Immature natural killer cell (primary cell): ENCODE measurements around the gene EVC2. TPM values are rescaled to one million over a fixed set of nuclear protein-coding genes. Genes with fewer than 3 reads are reported as not detected.
"Not testable (repeated sequence)": the region's sequence is repeated elsewhere in the genome, so short reads cannot be mapped to it uniquely, and the experiment has no call there.

ENCODE experiments used
- DNase-seq, 3 donors: peaks; one replicate each; pipeline ENCODE4 v3.0.0; 2022; ENCODE audit warnings: mixed read lengths in 1 of 3
- H3K27ac Mint-ChIP-seq, 6 donors: one replicate each; pipeline ENCODE4 v1.8.0; 2020; ENCODE audit warnings: mixed read lengths in 6 of 6, mild to moderate bottlenecking in 5 of 6, inconsistent platforms in 4 of 6, moderate library complexity in 3 of 6
- H3K27me3 Mint-ChIP-seq, 3 donors: one replicate each; pipeline ENCODE4 v1.8.0; 2020 to 2021; ENCODE audit warnings: low read depth in 3 of 3, mild to moderate bottlenecking in 3 of 3, mixed read lengths in 3 of 3, moderate library complexity in 3 of 3, inconsistent platforms in 1 of 3
- H3K36me3 Mint-ChIP-seq, 3 donors: one replicate each; pipeline ENCODE4 v1.8.0; 2020; ENCODE audit warnings: mixed read lengths in 3 of 3, inconsistent platforms in 2 of 3, mild to moderate bottlenecking in 2 of 3
- H3K4me1 Mint-ChIP-seq, 2 donors: one replicate each; pipeline ENCODE4 v1.8.0; 2020; ENCODE audit warnings: inconsistent platforms in 2 of 2, mild to moderate bottlenecking in 2 of 2, mixed read lengths in 2 of 2, moderate library complexity in 1 of 2
- H3K4me3 Mint-ChIP-seq, 5 donors: one replicate each; pipeline ENCODE4 v1.8.0; 2020; ENCODE audit warnings: mild to moderate bottlenecking in 5 of 5, mixed read lengths in 5 of 5, inconsistent platforms in 3 of 5, moderate library complexity in 3 of 5
- H3K9me3 Mint-ChIP-seq, 6 donors: one replicate each; pipeline ENCODE4 v1.8.0; 2020; ENCODE audit warnings: mild to moderate bottlenecking in 6 of 6, mixed read lengths in 6 of 6, inconsistent platforms in 4 of 6, moderate library complexity in 3 of 6
- polyA plus RNA-seq, 3 donors: library from polyadenylated mRNA; unstranded; fragments of 300-500 nt; fragmentation: Illumina TruSeq; gene quantifications; one replicate each; pipeline ENCODE4 v1.2.3, GENCODE V29; 2021

The EVC2 gene
- polyA plus RNA-seq, 3 donors from 2014 or later, result not detected

- H3K27me3 Mint-ChIP-seq, result peaks cover 0 to 5% (median 0%) of the 10 kb centered on the region in 3 donors
- H3K9me3 Mint-ChIP-seq, result peaks cover 0 to 2% (median 0%) of the 10 kb centered on the region in 6 donors
- H3K27ac Mint-ChIP-seq, result no peak overlapping the region
- DNase-seq, result no peak
- H3K4me1 Mint-ChIP-seq, result no peaks in the 10 kb centered on the region
- H3K36me3 Mint-ChIP-seq, result no peaks in the 10 kb centered on the region
- no peak overlapping the region for H3K4me3 Mint-ChIP-seq
Measured at GRCh38 chr4:5631352-5632065, 76.8 kb downstream of the EVC2 start.

- Mint-ChIP-seq H3K36me3 (no peaks in the 10 kb centered on the region), H3K27me3 (peaks cover 0 to 5% (median under 1%) of the 10 kb centered on the region in 3 donors), H3K9me3 (peaks cover 0 to 2% (median 0%) of the 10 kb centered on the region in 6 donors), H3K4me3 (no peak overlapping the region), H3K4me1 (no peaks in the 10 kb centered on the region), H3K27ac (no peak overlapping the region)
- DNase-seq, result no peak
Measured at GRCh38 chr4:5630762-5631161, 77.6 kb downstream of the EVC2 start.

- no peaks in the 10 kb centered on the region for H3K4me1 Mint-ChIP-seq
- no peak overlapping the region for H3K4me3 Mint-ChIP-seq
- H3K36me3 Mint-ChIP-seq, result no peaks in the 10 kb centered on the region
- no peak overlapping the region for H3K27ac Mint-ChIP-seq
- peaks cover 0 to 2% (median 0%) of the 10 kb centered on the region in 6 donors for H3K9me3 Mint-ChIP-seq
- DNase-seq, result no peak
- H3K27me3 Mint-ChIP-seq, result peaks cover 0 to 5% (median 5%) of the 10 kb centered on the region in 3 donors
Measured at GRCh38 chr4:5629542-5629941, 78.8 kb downstream of the EVC2 start.

GRCh38 chr4:5626913-5627312 is 81.4 kb downstream of the EVC2 start:
- Mint-ChIP-seq H3K4me1 (no peaks in the 10 kb centered on the region), H3K36me3 (no peaks in the 10 kb centered on the region), H3K9me3 (peaks cover 0 to 2% (median 0%) of the 10 kb centered on the region in 6 donors), H3K27me3 (peaks cover 0 to 5% (median 2%) of the 10 kb centered on the region in 3 donors), H3K4me3 (no peak overlapping the region), H3K27ac (no peak overlapping the region)
- DNase-seq, result no peak

GRCh38 chr4:5622596-5622995 is 85.8 kb downstream of the EVC2 start:
- Mint-ChIP-seq H3K9me3 (peaks cover 0 to 2% (median 0%) of the 10 kb centered on the region in 6 donors), H3K36me3 (no peaks in the 10 kb centered on the region), H3K27ac (no peak overlapping the region), H3K4me1 (no peaks in the 10 kb centered on the region), H3K27me3 (peaks cover under 1 to 5% (median 2%) of the 10 kb centered on the region in 3 donors), H3K4me3 (no peak overlapping the region)
- no peak for DNase-seq

- DNase-seq, result no peak
- no peak overlapping the region for H3K27ac Mint-ChIP-seq
- no peaks in the 10 kb centered on the region for H3K4me1 Mint-ChIP-seq
- no peak overlapping the region for H3K4me3 Mint-ChIP-seq
- H3K27me3 Mint-ChIP-seq, result peaks cover 2 to 4% (median 4%) of the 10 kb centered on the region in 3 donors
- H3K9me3 Mint-ChIP-seq, result no peaks in the 10 kb centered on the region
- no peaks in the 10 kb centered on the region for H3K36me3 Mint-ChIP-seq
Measured at GRCh38 chr4:5619913-5620625, 88.3 kb downstream of the EVC2 start.

- peaks cover 0 to 4% (median 4%) of the 10 kb centered on the region in 3 donors for H3K27me3 Mint-ChIP-seq
- H3K4me1 Mint-ChIP-seq, result no peaks in the 10 kb centered on the region
- no peak overlapping the region for H3K4me3 Mint-ChIP-seq
- H3K36me3 Mint-ChIP-seq, result no peaks in the 10 kb centered on the region
- DNase-seq, result no peak
- peaks cover 0 to 2% (median 0%) of the 10 kb centered on the region in 6 donors for H3K9me3 Mint-ChIP-seq
- H3K27ac Mint-ChIP-seq, result no peak overlapping the region
Measured at GRCh38 chr4:5618051-5618960, 90.1 kb downstream of the EVC2 start.

GRCh38 chr4:5616331-5616950 is 91.9 kb downstream of the EVC2 start:
- DNase-seq, result no peak
- no peaks in the 10 kb centered on the region for H3K4me1 Mint-ChIP-seq
- peaks cover 0 to 5% (median 4%) of the 10 kb centered on the region in 3 donors for H3K27me3 Mint-ChIP-seq
- H3K36me3 Mint-ChIP-seq, result no peaks in the 10 kb centered on the region
- peaks cover 0 to 2% (median 0%) of the 10 kb centered on the region in 6 donors for H3K9me3 Mint-ChIP-seq
- no peak overlapping the region for H3K27ac Mint-ChIP-seq
- no peak overlapping the region for H3K4me3 Mint-ChIP-seq

GRCh38 chr4:5615496-5616075 is 92.8 kb downstream of the EVC2 start:
- Mint-ChIP-seq H3K4me3 (no peak overlapping the region), H3K27ac (no peak overlapping the region), H3K4me1 (no peaks in the 10 kb centered on the region), H3K9me3 (peaks cover 0 to 2% (median 0%) of the 10 kb centered on the region in 6 donors), H3K27me3 (peaks cover 0 to 10% (median 4%) of the 10 kb centered on the region in 3 donors), H3K36me3 (no peaks in the 10 kb centered on the region)
- no peak for DNase-seq

GRCh38 chr4:5611750-5612149 is 96.6 kb downstream of the EVC2 start:
- H3K4me3 Mint-ChIP-seq, result no peak overlapping the region
- no peak overlapping the region for H3K27ac Mint-ChIP-seq
- no peaks in the 10 kb centered on the region for H3K36me3 Mint-ChIP-seq
- H3K9me3 Mint-ChIP-seq, result peaks cover 0 to 2% (median 0%) of the 10 kb centered on the region in 6 donors
- H3K4me1 Mint-ChIP-seq, result no peaks in the 10 kb centered on the region
- H3K27me3 Mint-ChIP-seq, result peaks cover 0 to 10% (median 0%) of the 10 kb centered on the region in 3 donors
- no peak for DNase-seq

- H3K36me3 Mint-ChIP-seq, result no peaks in the 10 kb centered on the region
- no peak for DNase-seq
- no peak overlapping the region for H3K4me3 Mint-ChIP-seq
- H3K27ac Mint-ChIP-seq, result no peak overlapping the region
- H3K4me1 Mint-ChIP-seq, result no peaks in the 10 kb centered on the region
- peaks cover 0 to 3% (median 0%) of the 10 kb centered on the region in 6 donors for H3K9me3 Mint-ChIP-seq
- H3K27me3 Mint-ChIP-seq, result peaks cover 0 to 8% (median 2%) of the 10 kb centered on the region in 3 donors
Measured at GRCh38 chr4:5609306-5610007, 98.9 kb downstream of the EVC2 start.

- not testable (repeated sequence) for H3K36me3 Mint-ChIP-seq, DNase-seq, H3K4me1 Mint-ChIP-seq, H3K27me3 Mint-ChIP-seq, H3K4me3 Mint-ChIP-seq, H3K27ac Mint-ChIP-seq
- H3K9me3 Mint-ChIP-seq, result peaks cover 2 to 12% (median 5%) of the 10 kb centered on the region in 6 donors
Measured at GRCh38 chr4:5593828-5594227, 114.5 kb downstream of the EVC2 start.
